ENCODE measurements around the gene MAN1C1.

The MAN1C1 gene

GRCh38 chr1:25740071-25740470 is 123.5 kb downstream of the MAN1C1 start:
- no peak for DNase-seq (ENCODE audit: low read depth)

- no peak for DNase-seq (ENCODE audit: low read depth)
Measured at GRCh38 chr1:25742316-25742715, 125.7 kb downstream of the MAN1C1 start.

- no peak for DNase-seq (ENCODE audit: low read depth)
Measured at GRCh38 chr1:25743164-25744139, 126.9 kb downstream of the MAN1C1 start.

GRCh38 chr1:25744140-25744581 is 127.6 kb downstream of the MAN1C1 start:
- peak; percentile 65 for DNase-seq (ENCODE audit: low read depth)

- DNase-seq (ENCODE audit: low read depth): no peak
Measured at GRCh38 chr1:25744636-25745425, 128.2 kb downstream of the MAN1C1 start.

- no peak for DNase-seq (ENCODE audit: low read depth)
Measured at GRCh38 chr1:25746299-25747045, 129.9 kb downstream of the MAN1C1 start.

- no peak for DNase-seq (ENCODE audit: low read depth)
Measured at GRCh38 chr1:25747046-25747719, 130.6 kb downstream of the MAN1C1 start.

GRCh38 chr1:25748531-25749205 is 132.1 kb downstream of the MAN1C1 start:
- DNase-seq (ENCODE audit: low read depth): no peak

GRCh38 chr1:25750923-25751605 is 134.5 kb downstream of the MAN1C1 start:
- no peak for DNase-seq (ENCODE audit: low read depth)

- no peak for DNase-seq (ENCODE audit: low read depth)
Measured at GRCh38 chr1:25754470-25755181, 138.0 kb downstream of the MAN1C1 start.

GRCh38 chr1:25755475-25756125 is 139.0 kb downstream of the MAN1C1 start:
- no peak for DNase-seq (ENCODE audit: low read depth)

GRCh38 chr1:25756215-25756614 is 139.6 kb downstream of the MAN1C1 start:
- no peak for DNase-seq (ENCODE audit: low read depth)

- DNase-seq (ENCODE audit: low read depth): no peak
Measured at GRCh38 chr1:25757151-25757845, 140.7 kb downstream of the MAN1C1 start.

GRCh38 chr1:25757846-25758185 is 141.2 kb downstream of the MAN1C1 start:
- no peak for DNase-seq (ENCODE audit: low read depth)

GRCh38 chr1:25758466-25759070 is 142.0 kb downstream of the MAN1C1 start:
- no peak for DNase-seq (ENCODE audit: low read depth)

GRCh38 chr1:25760122-25760719 is 143.6 kb downstream of the MAN1C1 start:
- DNase-seq (ENCODE audit: low read depth): no peak

- no peak for DNase-seq (ENCODE audit: low read depth)
Measured at GRCh38 chr1:25760871-25761270, 144.3 kb downstream of the MAN1C1 start.

- no peak for DNase-seq (ENCODE audit: low read depth)
Measured at GRCh38 chr1:25763493-25763892, 146.9 kb downstream of the MAN1C1 start.

Data from EH (cell line).